HEK293 (cell line): ENCODE results near the gene NAP1L4.

Experiments used
- ATF2 ChIP-seq: fragments of 450-650 bp; formaldehyde crosslinking; IDR thresholded peaks from 2 replicates; pipeline ENCODE4 v1.5.1; 2016; ENCODE audit warnings: missing biosample characterization, missing genetic modification characterization, low read depth
- CTCF ChIP-seq: fragments of 450-650 bp; formaldehyde crosslinking; IDR thresholded peaks from 2 replicates; pipeline ENCODE4 v1.5.1; 2016; ENCODE audit warnings: missing biosample characterization, missing genetic modification characterization
- TCF7L2 ChIP-seq: IDR thresholded peaks from 2 replicates; pipeline ENCODE4 v1.6.1; 2011; ENCODE audit warnings: low read depth, mild to moderate bottlenecking, inconsistent platforms, low read length, moderate library complexity, borderline replicate concordance
- ZBTB17 ChIP-seq: fragments of 450-650 bp; formaldehyde crosslinking; IDR thresholded peaks from 2 replicates; pipeline ENCODE4 v1.5.1; 2016; ENCODE audit warnings: missing biosample characterization, missing genetic modification characterization
- ZBTB7A ChIP-seq: fragments of 450-650 bp; formaldehyde crosslinking; IDR thresholded peaks from 2 replicates; pipeline ENCODE4 v1.5.1; 2016; ENCODE audit warnings: low read depth, missing biosample characterization, missing genetic modification characterization
- ZNF211 ChIP-seq: fragments of 450-650 bp; formaldehyde crosslinking; IDR thresholded peaks from 2 replicates; pipeline ENCODE4 v1.5.1; 2016; ENCODE audit warnings: low read depth, missing biosample characterization, missing genetic modification characterization
- ZNF670 ChIP-seq: fragments of 450-650 bp; formaldehyde crosslinking; IDR thresholded peaks from 2 replicates; pipeline ENCODE4 v1.5.1; 2016; ENCODE audit warnings: missing biosample characterization, missing genetic modification characterization, low read depth
- ZSCAN23 ChIP-seq: fragments of 450-650 bp; formaldehyde crosslinking; IDR thresholded peaks from 2 replicates; pipeline ENCODE4 v1.5.1; 2016; ENCODE audit warnings: missing biosample characterization, missing genetic modification characterization
- TF ChIP-seq, protein P1 (sequence below): fragments of 450-650 bp; formaldehyde crosslinking; IDR thresholded peaks from 2 replicates; pipeline ENCODE4 v1.5.1; 2016; ENCODE audit warnings: missing biosample characterization, missing genetic modification characterization, low read depth
- TF ChIP-seq, protein P2 (sequence below): fragments of 450-650 bp; formaldehyde crosslinking; IDR thresholded peaks from 2 replicates; pipeline ENCODE4 v1.5.1; 2016; ENCODE audit warnings: missing biosample characterization, missing genetic modification characterization

DNA sequence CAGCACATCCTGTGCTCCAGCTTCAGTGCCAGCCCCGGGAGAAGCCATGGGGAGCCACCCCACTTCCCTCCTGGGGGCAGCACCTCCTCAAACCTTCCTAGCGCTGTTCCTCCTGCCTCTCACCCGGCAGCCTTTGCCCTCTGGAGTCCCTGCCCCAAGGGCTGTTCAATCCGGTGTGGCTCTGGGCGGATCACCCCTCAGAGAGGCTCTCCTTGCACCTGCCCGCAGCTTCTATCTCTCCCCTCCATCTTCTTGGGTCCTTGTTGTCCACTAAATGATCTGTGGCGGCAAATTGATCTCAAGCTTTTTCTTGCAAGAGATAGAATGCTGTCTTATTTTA, 88.5 kb downstream of the NAP1L4 start:
- TF ChIP-seq, protein P1, sequence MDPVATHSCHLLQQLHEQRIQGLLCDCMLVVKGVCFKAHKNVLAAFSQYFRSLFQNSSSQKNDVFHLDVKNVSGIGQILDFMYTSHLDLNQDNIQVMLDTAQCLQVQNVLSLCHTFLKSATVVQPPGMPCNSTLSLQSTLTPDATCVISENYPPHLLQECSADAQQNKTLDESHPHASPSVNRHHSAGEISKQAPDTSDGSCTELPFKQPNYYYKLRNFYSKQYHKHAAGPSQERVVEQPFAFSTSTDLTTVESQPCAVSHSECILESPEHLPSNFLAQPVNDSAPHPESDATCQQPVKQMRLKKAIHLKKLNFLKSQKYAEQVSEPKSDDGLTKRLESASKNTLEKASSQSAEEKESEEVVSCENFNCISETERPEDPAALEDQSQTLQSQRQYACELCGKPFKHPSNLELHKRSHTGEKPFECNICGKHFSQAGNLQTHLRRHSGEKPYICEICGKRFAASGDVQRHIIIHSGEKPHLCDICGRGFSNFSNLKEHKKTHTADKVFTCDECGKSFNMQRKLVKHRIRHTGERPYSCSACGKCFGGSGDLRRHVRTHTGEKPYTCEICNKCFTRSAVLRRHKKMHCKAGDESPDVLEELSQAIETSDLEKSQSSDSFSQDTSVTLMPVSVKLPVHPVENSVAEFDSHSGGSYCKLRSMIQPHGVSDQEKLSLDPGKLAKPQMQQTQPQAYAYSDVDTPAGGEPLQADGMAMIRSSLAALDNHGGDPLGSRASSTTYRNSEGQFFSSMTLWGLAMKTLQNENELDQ = no peak
- TF ChIP-seq ZBTB17 (tag by site-specific recombination) (no peak), TCF7L2 (no peak), ZBTB7A (no peak), CTCF (no peak), ZNF670 (no peak), ZSCAN23 (tag by site-specific recombination) (no peak), ZNF211 (tag by site-specific recombination) (no peak), ATF2 (tag by site-specific recombination) (no peak)
- TF ChIP-seq, protein P2, sequence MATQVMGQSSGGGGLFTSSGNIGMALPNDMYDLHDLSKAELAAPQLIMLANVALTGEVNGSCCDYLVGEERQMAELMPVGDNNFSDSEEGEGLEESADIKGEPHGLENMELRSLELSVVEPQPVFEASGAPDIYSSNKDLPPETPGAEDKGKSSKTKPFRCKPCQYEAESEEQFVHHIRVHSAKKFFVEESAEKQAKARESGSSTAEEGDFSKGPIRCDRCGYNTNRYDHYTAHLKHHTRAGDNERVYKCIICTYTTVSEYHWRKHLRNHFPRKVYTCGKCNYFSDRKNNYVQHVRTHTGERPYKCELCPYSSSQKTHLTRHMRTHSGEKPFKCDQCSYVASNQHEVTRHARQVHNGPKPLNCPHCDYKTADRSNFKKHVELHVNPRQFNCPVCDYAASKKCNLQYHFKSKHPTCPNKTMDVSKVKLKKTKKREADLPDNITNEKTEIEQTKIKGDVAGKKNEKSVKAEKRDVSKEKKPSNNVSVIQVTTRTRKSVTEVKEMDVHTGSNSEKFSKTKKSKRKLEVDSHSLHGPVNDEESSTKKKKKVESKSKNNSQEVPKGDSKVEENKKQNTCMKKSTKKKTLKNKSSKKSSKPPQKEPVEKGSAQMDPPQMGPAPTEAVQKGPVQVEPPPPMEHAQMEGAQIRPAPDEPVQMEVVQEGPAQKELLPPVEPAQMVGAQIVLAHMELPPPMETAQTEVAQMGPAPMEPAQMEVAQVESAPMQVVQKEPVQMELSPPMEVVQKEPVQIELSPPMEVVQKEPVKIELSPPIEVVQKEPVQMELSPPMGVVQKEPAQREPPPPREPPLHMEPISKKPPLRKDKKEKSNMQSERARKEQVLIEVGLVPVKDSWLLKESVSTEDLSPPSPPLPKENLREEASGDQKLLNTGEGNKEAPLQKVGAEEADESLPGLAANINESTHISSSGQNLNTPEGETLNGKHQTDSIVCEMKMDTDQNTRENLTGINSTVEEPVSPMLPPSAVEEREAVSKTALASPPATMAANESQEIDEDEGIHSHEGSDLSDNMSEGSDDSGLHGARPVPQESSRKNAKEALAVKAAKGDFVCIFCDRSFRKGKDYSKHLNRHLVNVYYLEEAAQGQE (tag by site-specific recombination) = no peak
